HUES64 (cell line): Measurements from ENCODE around the gene FAM53B.

Experiments used
- H3K27ac ChIP-seq: 2 replicates; pipeline ENCODE4 v1.7.0; 2013; ENCODE audit warnings: low read depth, low read length, inconsistent platforms
- H3K27me3 ChIP-seq: 2 replicates; pipeline ENCODE4 v1.6.1; 2013; ENCODE audit warnings: mild to moderate bottlenecking, low read length; ENCODE audit not compliant: insufficient read depth
- H3K36me3 ChIP-seq: 2 replicates; pipeline ENCODE4 v1.6.1; 2013; ENCODE audit warnings: mild to moderate bottlenecking, low read length; ENCODE audit not compliant: insufficient read depth
- H3K4me1 ChIP-seq: 2 replicates; pipeline ENCODE4 v1.6.1; 2013; ENCODE audit warnings: mild to moderate bottlenecking, low read length, moderate library complexity; ENCODE audit not compliant: insufficient read depth
- H3K4me3 ChIP-seq: 2 replicates; pipeline ENCODE4 v1.5.1; 2013; ENCODE audit warnings: mild to moderate bottlenecking, low read length, moderate library complexity
- H3K9ac ChIP-seq: 2 replicates; pipeline ENCODE4 v1.6.1; 2013; ENCODE audit warnings: mild to moderate bottlenecking, low read depth, low read length
- H3K9me3 ChIP-seq: 2 replicates; pipeline ENCODE4 v1.6.1; 2013; ENCODE audit warnings: low read depth, low read length; ENCODE audit not compliant: insufficient read depth
- WGBS: fragments of 150-250, 120-280 bp; methylation state at CpG from one replicate; pipeline ENCODE4 v1.1.7; 2013; ENCODE audit warnings: missing lambda C conversion rate; 5-methylcytosine and 5-hydroxymethylcytosine counted together

The FAM53B gene

GRCh38 chr10:124665558-124665957 lies 78.6 kb downstream of the FAM53B start:
- H3K9ac ChIP-seq = no peak overlapping the region
- no peak overlapping the region for H3K4me3 ChIP-seq
- no peaks in the 10 kb centered on the region for H3K9me3 ChIP-seq
- no peaks in the 10 kb centered on the region for H3K4me1 ChIP-seq
- H3K36me3 ChIP-seq = no peaks in the 10 kb centered on the region; the same call in 1 of the 2 replicates
- H3K27me3 ChIP-seq = no peaks in the 10 kb centered on the region
- WGBS = 94% methylated on average over 8 of the region's 8 CpGs
- no peak overlapping the region for H3K27ac ChIP-seq

- WGBS = 93% methylated on average over 2 of the region's 2 CpGs
- Histone ChIP-seq H3K4me1 (no peaks in the 10 kb centered on the region), H3K36me3 (no peaks in the 10 kb centered on the region; the same call in 1 of the 2 replicates), H3K27me3 (no peaks in the 10 kb centered on the region), H3K9ac (no peak overlapping the region), H3K4me3 (no peak overlapping the region), H3K27ac (no peak overlapping the region), H3K9me3 (no peaks in the 10 kb centered on the region)
Observed at GRCh38 chr10:124665091-124665490, 79.1 kb downstream of the FAM53B start.

- 93% methylated on average over 11 of the region's 11 CpGs for WGBS
- Histone ChIP-seq H3K9me3 (no peaks in the 10 kb centered on the region), H3K4me3 (no peak overlapping the region), H3K27me3 (no peaks in the 10 kb centered on the region), H3K27ac (no peak overlapping the region), H3K4me1 (no peaks in the 10 kb centered on the region), H3K36me3 (no peaks in the 10 kb centered on the region; the same call in 1 of the 2 replicates), H3K9ac (no peak overlapping the region)
Observed at GRCh38 chr10:124663766-124664360, 80.3 kb downstream of the FAM53B start.

- no peaks in the 10 kb centered on the region for H3K9me3 ChIP-seq
- H3K4me3 ChIP-seq = no peak overlapping the region
- WGBS = 94% methylated on average over 8 of the region's 8 CpGs
- no peaks in the 10 kb centered on the region; the same call in 1 of the 2 replicates for H3K36me3 ChIP-seq
- no peaks in the 10 kb centered on the region for H3K27me3 ChIP-seq
- no peak overlapping the region for H3K9ac ChIP-seq
- H3K4me1 ChIP-seq = no peaks in the 10 kb centered on the region
- no peak overlapping the region for H3K27ac ChIP-seq
Observed at GRCh38 chr10:124663228-124663627, 81.0 kb downstream of the FAM53B start.

- Histone ChIP-seq H3K4me3 (no peak overlapping the region), H3K9me3 (no peaks in the 10 kb centered on the region), H3K4me1 (no peaks in the 10 kb centered on the region), H3K27ac (no peak overlapping the region), H3K9ac (no peak overlapping the region), H3K27me3 (no peaks in the 10 kb centered on the region), H3K36me3 (no peaks in the 10 kb centered on the region; the same call in 1 of the 2 replicates)
- WGBS = 92% methylated on average over 9 of the region's 9 CpGs
Observed at GRCh38 chr10:124661660-124662180, 82.5 kb downstream of the FAM53B start.

GRCh38 chr10:124660404-124661125 lies 83.6 kb downstream of the FAM53B start:
- Histone ChIP-seq H3K36me3 (no peaks in the 10 kb centered on the region; the same call in 1 of the 2 replicates), H3K27ac (no peak overlapping the region), H3K27me3 (no peaks in the 10 kb centered on the region), H3K9ac (no peak overlapping the region), H3K4me1 (no peaks in the 10 kb centered on the region), H3K9me3 (no peaks in the 10 kb centered on the region), H3K4me3 (no peak overlapping the region)
- WGBS = 94% methylated on average over 12 of the region's 12 CpGs

GRCh38 chr10:124659380-124659779 lies 84.8 kb downstream of the FAM53B start:
- H3K9me3 ChIP-seq = no peaks in the 10 kb centered on the region
- H3K4me3 ChIP-seq = no peak overlapping the region
- no peaks in the 10 kb centered on the region for H3K27me3 ChIP-seq
- WGBS = 95% methylated on average over 2 of the region's 2 CpGs
- no peaks in the 10 kb centered on the region for H3K4me1 ChIP-seq
- no peak overlapping the region for H3K27ac ChIP-seq
- no peaks in the 10 kb centered on the region; the same call in 1 of the 2 replicates for H3K36me3 ChIP-seq
- H3K9ac ChIP-seq = no peak overlapping the region

- H3K36me3 ChIP-seq = no peaks in the 10 kb centered on the region; the same call in 1 of the 2 replicates
- H3K27me3 ChIP-seq = no peaks in the 10 kb centered on the region
- H3K27ac ChIP-seq = no peak overlapping the region
- 92% methylated on average over 12 of the region's 12 CpGs for WGBS
- no peak overlapping the region for H3K9ac ChIP-seq
- H3K4me3 ChIP-seq = no peak overlapping the region
- H3K4me1 ChIP-seq = no peaks in the 10 kb centered on the region
- H3K9me3 ChIP-seq = no peaks in the 10 kb centered on the region
Observed at GRCh38 chr10:124658591-124659242, 85.5 kb downstream of the FAM53B start.

GRCh38 chr10:124657806-124658205 lies 86.4 kb downstream of the FAM53B start:
- H3K4me1 ChIP-seq = no peaks in the 10 kb centered on the region
- 88% methylated on average over 9 of the region's 9 CpGs for WGBS
- H3K9ac ChIP-seq = no peak overlapping the region
- H3K27me3 ChIP-seq = no peaks in the 10 kb centered on the region
- H3K4me3 ChIP-seq = no peak overlapping the region
- H3K27ac ChIP-seq = no peak overlapping the region
- no peaks in the 10 kb centered on the region for H3K9me3 ChIP-seq
- H3K36me3 ChIP-seq = no peaks in the 10 kb centered on the region

GRCh38 chr10:124656541-124656940 lies 87.6 kb downstream of the FAM53B start:
- Histone ChIP-seq H3K36me3 (no peaks in the 10 kb centered on the region), H3K27me3 (no peaks in the 10 kb centered on the region), H3K27ac (no peak overlapping the region), H3K9ac (no peak overlapping the region), H3K4me1 (no peaks in the 10 kb centered on the region), H3K9me3 (no peaks in the 10 kb centered on the region), H3K4me3 (no peak overlapping the region)
- 95% methylated on average over 6 of the region's 6 CpGs for WGBS

- Histone ChIP-seq H3K9ac (no peak overlapping the region), H3K4me3 (no peak overlapping the region), H3K27me3 (no peaks in the 10 kb centered on the region), H3K27ac (no peak overlapping the region), H3K36me3 (no peaks in the 10 kb centered on the region), H3K4me1 (peaks cover 4% of the 10 kb centered on the region), H3K9me3 (no peaks in the 10 kb centered on the region)
- 94% methylated on average over 7 of the region's 7 CpGs for WGBS
Observed at GRCh38 chr10:124656113-124656490, 88.1 kb downstream of the FAM53B start.
